Keratinocyte (primary cell): ENCODE results near the gene MVB12B. TPM values are rescaled to one million over a fixed set of nuclear protein-coding genes. Genes with fewer than 3 reads are reported as not detected.

Experiments used
- DNase-seq: peaks from one replicate; pipeline ENCODE4 v3.0.0-alpha.2; 2011; ENCODE audit warnings: low read depth, missing footprints, low spot score
- FAIRE-seq: peaks from 2 replicates; lab custom pipeline; 2011; peaks lifted over from hg19 to GRCh38; lab: Jason Lieb, UNC
- H2AFZ ChIP-seq: 2 replicates; pipeline ENCODE4 v1.6.0; 2012; ENCODE audit warnings: low read length, control low read depth, inconsistent platforms; ENCODE audit not compliant: control insufficient read depth
- H3K27ac ChIP-seq: 2 replicates; pipeline ENCODE4 v1.5.1; 2011; ENCODE audit warnings: low read length; ENCODE audit not compliant: control insufficient read depth, insufficient read depth
- H3K27me3 ChIP-seq: 3 replicates; pipeline ENCODE4 v1.6.0; 2011; ENCODE audit warnings: low read length; ENCODE audit not compliant: control insufficient read depth, insufficient read depth; ENCODE audit errors: extremely low read depth
- H3K36me3 ChIP-seq, 2 experiments: 2 replicates in 1 of 2; 3 replicates in 1 of 2; pipeline ENCODE4 v1.5.1; 2011; ENCODE audit warnings: low read length in 2 of 2, mild to moderate bottlenecking in 1 of 2; ENCODE audit not compliant: control insufficient read depth in 2 of 2, insufficient read depth in 2 of 2; ENCODE audit errors: extremely low read depth in 1 of 2
- H3K4me1 ChIP-seq: 3 replicates; pipeline ENCODE4 v1.5.1; 2011; ENCODE audit warnings: low read length; ENCODE audit not compliant: control insufficient read depth, insufficient read depth; ENCODE audit errors: extremely low read depth
- H3K4me2 ChIP-seq: 3 replicates; pipeline ENCODE4 v1.6.0; 2011; ENCODE audit warnings: low read depth, low read length; ENCODE audit not compliant: control insufficient read depth, insufficient read depth; ENCODE audit errors: extremely low read depth
- H3K4me3 ChIP-seq, 3 experiments: fragments of 200-600 bp in 1 of 3; sonication (generic) in 1 of 3; 2 replicates in 2 of 3; 3 replicates in 1 of 3; pipeline ENCODE4 v1.5.1; 2011 to 2016; ENCODE audit warnings: low read length in 3 of 3, mild to moderate bottlenecking in 3 of 3, control low read depth in 2 of 3, inconsistent platforms in 1 of 3, low read depth in 1 of 3, mixed read lengths in 1 of 3, mixed run types in 1 of 3, moderate library complexity in 1 of 3; ENCODE audit not compliant: control insufficient read depth in 2 of 3, insufficient read depth in 2 of 3; ENCODE audit errors: extremely low read depth in 1 of 3
- H3K79me2 ChIP-seq: 2 replicates; pipeline ENCODE4 v1.6.0; 2012; ENCODE audit warnings: low read length; ENCODE audit not compliant: control insufficient read depth, insufficient read depth
- H3K9ac ChIP-seq: 3 replicates; pipeline ENCODE4 v1.6.0; 2011; ENCODE audit warnings: low read length; ENCODE audit not compliant: control insufficient read depth, insufficient read depth; ENCODE audit errors: extremely low read depth
- H3K9me1 ChIP-seq: 3 replicates; pipeline ENCODE4 v1.6.0; 2011; ENCODE audit warnings: low read length; ENCODE audit not compliant: control insufficient read depth, insufficient read depth; ENCODE audit errors: extremely low read depth
- H3K9me3 ChIP-seq: 2 replicates; pipeline ENCODE4 v1.5.1; 2012; ENCODE audit warnings: low read depth, low read length; ENCODE audit not compliant: control insufficient read depth
- H4K20me1 ChIP-seq: 3 replicates; pipeline ENCODE4 v1.6.0; 2011; ENCODE audit warnings: low read length; ENCODE audit not compliant: control insufficient read depth, insufficient read depth; ENCODE audit errors: extremely low read depth
- CTCF ChIP-seq, 3 experiments: IDR thresholded peaks in 1 of 3; conservative IDR thresholded peaks in 1 of 3; optimal IDR thresholded peaks in 1 of 3; 2 replicates in 2 of 3; 3 replicates in 1 of 3; pipeline versions ENCODE3 to v1.5.1; 2011; ENCODE audit warnings: low read length in 3 of 3, mild to moderate bottlenecking in 3 of 3, moderate library complexity in 2 of 3, control low read depth in 1 of 3, inconsistent platforms in 1 of 3; ENCODE audit not compliant: insufficient read depth in 2 of 3; ENCODE audit errors: extremely low read depth in 1 of 3
- EZH2 ChIP-seq: IDR thresholded peaks from one replicate; pipeline ENCODE4 v1.6.1; 2012; ENCODE audit warnings: inconsistent platforms, mild to moderate bottlenecking, low read length, moderate library complexity
- dilution Hi-C: fragments of 300-500 bp; cut with MboI; formaldehyde crosslinking; loops from one replicate; pipeline ENCODE4 v1.7.0; 2020; ENCODE audit warnings: low sequenced_read_pairs; ENCODE audit not compliant: extremely low pct_ligation_motif_present
- polyA plus RNA-seq, 5 experiments: library from polyadenylated mRNA; depleted of rRNA in 3 of 5; stranded (reverse) in 3 of 5; stranded (forward) in 1 of 5; unstranded in 1 of 5; fragments of >200 nt; gene quantifications; 1 replicate in 1 of 5; 2 replicates in 3 of 5; 3 replicates in 1 of 5; pipeline versions ENCODE4 v1.2.1 to v1.2.3, GENCODE V29; 2011 to 2012; ENCODE audit warnings: missing spikeins in 2 of 5, low read depth in 1 of 5, low replicate concordance in 1 of 5

Gene MVB12B
- polyA plus RNA-seq, 1 donor (not counting 4 experiments of a cell fraction or from before 2014, with no cell fraction given) = 1.2 TPM

GRCh38 chr9:126317513-126317912, 9.1 kb upstream of the MVB12B start:
- dilution Hi-C loops = loop anchor here (5.0 kb wide), 1 partner anchor 80 kb away; no protein-coding TSS in a partner anchor
- H3K9me3 ChIP-seq = no peaks in the 10 kb centered on the region
- DNase-seq = no peak
- no peaks in the 10 kb centered on the region for H3K79me2 ChIP-seq
- H4K20me1 ChIP-seq = no peaks in the 10 kb centered on the region
- no peak overlapping the region for H3K4me2 ChIP-seq
- no peaks in the 10 kb centered on the region for H3K9me1 ChIP-seq
- TF ChIP-seq EZH2 (no peak), CTCF (optimal IDR thresholded peaks at IDR 0.05 in 1 of 3, IDR thresholded peaks at IDR 0.05 in 1 of 3, conservative IDR thresholded peaks at IDR 0.05 in 1 of 3; ENCODE audit: extremely low read depth in 1 of 3, insufficient read depth in 2 of 3, low read length in 3 of 3) (peak; percentile 25 to 74 (median 28))
- H3K27ac ChIP-seq = no peak overlapping the region
- no peak for FAIRE-seq
- H3K4me1 ChIP-seq = no peaks in the 10 kb centered on the region
- H3K9ac ChIP-seq = no peak overlapping the region
- H3K36me3 ChIP-seq = no peaks in the 10 kb centered on the region
- H3K27me3 ChIP-seq = no peaks in the 10 kb centered on the region
- no peak overlapping the region for H2AFZ ChIP-seq
- no peak overlapping the region for H3K4me3 ChIP-seq

- FAIRE-seq = no peak
These were observed 7.8 kb upstream of the MVB12B start for GRCh38 chr9:126318858-126319257.

More at GRCh38 chr9:126318858-126319257, 7.8 kb upstream of the MVB12B start:
- no peaks in the 10 kb centered on the region for H3K4me1 ChIP-seq
- no peaks in the 10 kb centered on the region for H3K36me3 ChIP-seq
- DNase-seq = no peak
- H2AFZ ChIP-seq = no peak overlapping the region
- no peak overlapping the region for H3K9ac ChIP-seq
- no peaks in the 10 kb centered on the region for H3K9me1 ChIP-seq
- TF ChIP-seq EZH2 = no peak
- TF ChIP-seq CTCF (optimal IDR thresholded peaks at IDR 0.05 in 1 of 3, IDR thresholded peaks at IDR 0.05 in 1 of 3, conservative IDR thresholded peaks at IDR 0.05 in 1 of 3; ENCODE audit: extremely low read depth in 1 of 3, insufficient read depth in 2 of 3, low read length in 3 of 3) = no peak
- H3K4me3 ChIP-seq = no peak overlapping the region
- no peak overlapping the region for H3K27ac ChIP-seq
- no peaks in the 10 kb centered on the region for H3K79me2 ChIP-seq
- no peak overlapping the region for H3K4me2 ChIP-seq
- H4K20me1 ChIP-seq = no peaks in the 10 kb centered on the region
- no peaks in the 10 kb centered on the region for H3K27me3 ChIP-seq
- dilution Hi-C loops = loop anchor here (5.0 kb wide), 1 partner anchor 78 kb away; no protein-coding TSS in a partner anchor
- H3K9me3 ChIP-seq = no peaks in the 10 kb centered on the region
